K562 (cell line): ENCODE measurements around the gene NT5DC2. TPM values are rescaled to one million over a fixed set of nuclear protein-coding genes. Genes with fewer than 3 reads are reported as not detected.

ENCODE experiments used
- ATAC-seq: fragments of 200-7000 bp; cut with Tn5 transposase; 3 replicates; pipeline ENCODE4 v1.9.1; 2020; ENCODE audit warnings: moderate library complexity
- BruUV-seq: library from RNA; stranded (reverse); fragments of 400-500 nt; replicated peaks from 2 replicates; lab custom pipeline; 2021; lab: Mats Ljungman, UMichigan
- CTCF ChIA-PET: fragments of 300-600 bp; formaldehyde crosslinking; extraction: SDS; loops from one replicate; lab custom pipeline; 2021; ENCODE audit warnings: low intra/inter-chr PET ratio; lab: Yijun Ruan, JAX
- POLR2A ChIA-PET: fragments of 300-600, 350-650 bp; sonication (Branson Sonifier 250); formaldehyde crosslinking; extraction: SDS; loops from one replicate; lab custom pipeline; 2021; ENCODE audit warnings: antibody characterized with exemption, inconsistent platforms; lab: Yijun Ruan, JAX
- DNase-seq, 4 experiments: peaks; one replicate each; pipeline versions ENCODE4 v3.0.0 to v3.0.0-alpha.2; 2011 to 2018; ENCODE audit warnings: low spot score in 3 of 4, mixed read lengths in 3 of 4; ENCODE audit errors: extremely low read depth in 1 of 4
- FAIRE-seq: peaks from 2 replicates; lab custom pipeline; 2011; peaks lifted over from hg19 to GRCh38; lab: Jason Lieb, UNC
- H2AFZ ChIP-seq: 2 replicates; pipeline ENCODE4 v1.6.0; 2011; ENCODE audit warnings: low read depth, low read length, control low read depth, inconsistent platforms
- H3K27ac ChIP-seq: fragments of 200-600 bp; 3 replicates; pipeline ENCODE4 v1.8.0; 2011; ENCODE audit warnings: low read depth, mild to moderate bottlenecking, control low read depth, inconsistent platforms, low read length, moderate library complexity, mixed read lengths; ENCODE audit errors: extremely low read depth
- H3K27me3 ChIP-seq, 2 experiments: fragments of 300-600 bp in 1 of 2; 2 replicates in 1 of 2; 3 replicates in 1 of 2; pipeline versions ENCODE4 v1.6.0 to v1.8.0; 2011; ENCODE audit warnings: inconsistent platforms in 2 of 2, low read length in 2 of 2, mild to moderate bottlenecking in 1 of 2, mixed read lengths in 1 of 2, moderate library complexity in 1 of 2; ENCODE audit not compliant: control insufficient read depth in 2 of 2, insufficient read depth in 2 of 2
- H3K36me3 ChIP-seq: fragments of 300-600 bp; 3 replicates; pipeline ENCODE4 v1.8.0; 2011; ENCODE audit warnings: mild to moderate bottlenecking, low read length, inconsistent platforms; ENCODE audit not compliant: control insufficient read depth, insufficient read depth
- H3K4me1 ChIP-seq, 2 experiments: fragments of 200-600 bp in 1 of 2; replicated peaks in 1 of 2; 2 replicates in 1 of 2; 3 replicates in 1 of 2; pipeline versions ENCODE4 v1.5.1 to v1.8.0; 2011; ENCODE audit warnings: inconsistent platforms in 2 of 2, low read length in 2 of 2, mild to moderate bottlenecking in 1 of 2, mixed read lengths in 1 of 2, moderate library complexity in 1 of 2; ENCODE audit not compliant: control insufficient read depth in 2 of 2, insufficient read depth in 2 of 2
- H3K4me2 ChIP-seq: 2 replicates; pipeline ENCODE4 v1.6.1; 2011; ENCODE audit warnings: low read length, control low read depth, inconsistent platforms, mixed read lengths; ENCODE audit not compliant: insufficient read depth
- H3K4me3 ChIP-seq: fragments of 200-600 bp; sonication (generic), shearing (Covaris generic); 2 replicates; pipeline ENCODE4 v1.5.1; 2016; ENCODE audit warnings: control low read depth, inconsistent platforms
- H3K79me2 ChIP-seq: fragments of 200-600 bp; 3 replicates; pipeline ENCODE4 v1.8.0; 2011; ENCODE audit warnings: low read length, inconsistent platforms; ENCODE audit not compliant: control insufficient read depth, insufficient read depth
- H3K9ac ChIP-seq, 2 experiments: 2 replicates each; pipeline versions ENCODE4 v1.6.0 to v1.6.1; 2011; ENCODE audit warnings: low read depth in 2 of 2, low read length in 2 of 2, control low read depth in 1 of 2, inconsistent platforms in 1 of 2, mild to moderate bottlenecking in 1 of 2, mixed read lengths in 1 of 2; ENCODE audit not compliant: insufficient read depth in 1 of 2
- H3K9me1 ChIP-seq: one replicate; pipeline ENCODE4 v1.6.0; 2011; ENCODE audit warnings: inconsistent platforms, mild to moderate bottlenecking, low read length, moderate library complexity; ENCODE audit not compliant: control insufficient read depth, insufficient read depth
- H3K9me3 ChIP-seq: replicated peaks from 2 replicates; pipeline ENCODE4 v1.5.1; 2011; ENCODE audit warnings: low read depth, low read length, inconsistent platforms; ENCODE audit not compliant: control insufficient read depth, insufficient read depth
- H4K20me1 ChIP-seq: replicated peaks from 2 replicates; pipeline ENCODE4 v1.6.1; 2011; ENCODE audit warnings: low read length, inconsistent platforms, mixed read lengths; ENCODE audit not compliant: control insufficient read depth, insufficient read depth
- MGA ChIP-seq: fragments of 450-650 bp; IDR thresholded peaks from 2 replicates; pipeline ENCODE4 v1.6.1; 2016; ENCODE audit warnings: mild to moderate bottlenecking, moderate library complexity
- WGBS: fragments of 100-300 bp; shearing (Covaris generic); methylation state at CpG from one replicate; pipeline ENCODE4 v1.1.6; 2016; ENCODE audit warnings: low coverage, mixed read lengths; ENCODE audit not compliant: insufficient coverage; ENCODE audit errors: missing lambda C conversion rate; 5-methylcytosine and 5-hydroxymethylcytosine counted together
- in situ Hi-C: fragments of 300-500 bp; cut with MboI; formaldehyde crosslinking; loops from 4 replicates; pipeline ENCODE4 v1.15.0; 2018; ENCODE audit warnings: inconsistent platforms, mixed read lengths
- intact Hi-C: fragments of 100-400 bp; cut with micrococcal nuclease; formaldehyde crosslinking; loops from 2 replicates; pipeline ENCODE4 v1.14.2; 2022
- polyA plus RNA-seq, 8 experiments: library from polyadenylated mRNA; depleted of rRNA in 4 of 8; stranded (reverse) in 5 of 8; unstranded in 3 of 8; fragments of >200 nt; fragmentation: Nextera tagmentation in 2 of 8; fragmentation: Illumina TruSeq in 1 of 8; extraction: Ambion mirVana in 2 of 8; extraction: Trizol in 1 of 8; gene quantifications; 2 replicates each; pipeline versions ENCODE4 v1.2.1 to v1.2.3, GENCODE V29; 2011 to 2014; ENCODE audit warnings: inconsistent platforms in 1 of 8, missing spikeins in 1 of 8
- total RNA-seq, 7 experiments: library from RNA; depleted of rRNA in 6 of 7; stranded (reverse); fragments of >200 nt in 6 of 7; fragmentation: Illumina TruSeq in 2 of 7; extraction: Trizol in 2 of 7; gene quantifications; 2 replicates each; pipeline versions ENCODE4 v1.2.1 to v1.2.3, GENCODE V29; 2011 to 2021; ENCODE audit warnings: low replicate concordance in 1 of 7
- TF ChIP-seq, protein P1 (sequence below): fragments of 450-650 bp; IDR thresholded peaks from 2 replicates; pipeline ENCODE4 v1.6.1; 2014; ENCODE audit warnings: low read depth, mild to moderate bottlenecking, moderate library complexity, borderline replicate concordance

NT5DC2 gene
- total and polyA plus RNA-seq, 9 of the 15 experiments (the other 6 are each of a cell fraction or from before 2014, with no cell fraction given): 25.6 to 168 (median 122) TPM

DNA sequence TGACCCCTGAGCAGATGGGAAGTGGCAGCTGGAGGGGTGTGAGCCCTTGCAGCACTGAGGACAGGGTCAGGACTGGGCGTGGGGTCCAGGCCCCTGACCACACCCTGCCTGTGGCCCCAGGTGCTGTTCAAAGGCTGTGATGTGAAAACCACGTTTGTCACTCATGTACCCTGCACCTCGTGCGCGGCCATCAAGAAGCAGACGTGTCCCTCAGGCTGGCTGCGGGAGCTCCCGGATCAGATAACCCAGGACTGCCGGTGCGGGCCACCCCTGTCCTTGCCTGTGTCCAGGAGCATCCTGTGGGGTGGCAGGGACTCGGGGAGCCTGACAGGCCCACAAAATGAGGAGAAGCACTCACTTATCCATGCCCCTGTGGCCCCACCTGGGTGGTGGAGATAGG, 32.6 kb downstream of the NT5DC2 start:
- no TSS peak for BruUV-seq

More for the DNA sequence above, 32.6 kb downstream of the NT5DC2 start:
- no peak overlapping the region for H3K27ac ChIP-seq
- H3K9ac ChIP-seq: no peak overlapping the region
- no peak overlapping the region for H3K4me3 ChIP-seq
- FAIRE-seq (no peak), ATAC-seq (0 out of 3 replicates have a peak, but pooled peaks have one; percentile 17), DNase-seq (no peak)
- in situ Hi-C loops: no loop called here
- H3K79me2 ChIP-seq: no peaks in the 10 kb centered on the region
- intact Hi-C loops: no loop called here
- no peak overlapping the region for H2AFZ ChIP-seq
- WGBS: 15% methylated on average over 6 of the region's 11 CpGs
- TF ChIP-seq, protein P1, sequence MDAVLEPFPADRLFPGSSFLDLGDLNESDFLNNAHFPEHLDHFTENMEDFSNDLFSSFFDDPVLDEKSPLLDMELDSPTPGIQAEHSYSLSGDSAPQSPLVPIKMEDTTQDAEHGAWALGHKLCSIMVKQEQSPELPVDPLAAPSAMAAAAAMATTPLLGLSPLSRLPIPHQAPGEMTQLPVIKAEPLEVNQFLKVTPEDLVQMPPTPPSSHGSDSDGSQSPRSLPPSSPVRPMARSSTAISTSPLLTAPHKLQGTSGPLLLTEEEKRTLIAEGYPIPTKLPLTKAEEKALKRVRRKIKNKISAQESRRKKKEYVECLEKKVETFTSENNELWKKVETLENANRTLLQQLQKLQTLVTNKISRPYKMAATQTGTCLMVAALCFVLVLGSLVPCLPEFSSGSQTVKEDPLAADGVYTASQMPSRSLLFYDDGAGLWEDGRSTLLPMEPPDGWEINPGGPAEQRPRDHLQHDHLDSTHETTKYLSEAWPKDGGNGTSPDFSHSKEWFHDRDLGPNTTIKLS: no peak
- 0 out of 2 replicates have a peak, but pooled peaks have one; percentile 10 for TF ChIP-seq MGA
- H3K36me3 ChIP-seq: no peaks in the 10 kb centered on the region
- no peaks in the 10 kb centered on the region for H4K20me1 ChIP-seq
- no peaks in the 10 kb centered on the region for H3K9me1 ChIP-seq
- H3K4me1 ChIP-seq: peaks cover 5 to 46% of the 10 kb centered on the region in 2 experiments; a peak in 3 of 5 replicates
- POLR2A ChIA-PET: interaction anchor here (0.8 to 0.9 kb wide), 2 partner anchors 9 to 10 kb away, joined by 3 read pairs; no protein-coding TSS in a partner anchor
- H3K4me2 ChIP-seq: no peak overlapping the region
- CTCF ChIA-PET: no interaction called here
- H3K27me3 ChIP-seq: no peaks in the 10 kb centered on the region
- no peaks in the 10 kb centered on the region for H3K9me3 ChIP-seq
